SK-N-SH treated with all-trans-retinoic acid at 6 μM for 48 hours (cell line): ENCODE measurements around the gene KRTAP2-3.

Experiments
- ATAC-seq: fragments of 200-7000 bp; cut with Tn5 transposase; 3 replicates; pipeline ENCODE4 v1.9.1; 2020; ENCODE audit warnings: mild to moderate bottlenecking, moderate library complexity
- ARNTL ChIP-seq: fragments of 450-650 bp; formaldehyde crosslinking; IDR thresholded peaks from 2 replicates; pipeline ENCODE4 v1.5.0; 2020; ENCODE audit warnings: low read depth, mild to moderate bottlenecking, moderate library complexity, borderline replicate concordance
- BACH2 ChIP-seq: fragments of 250-450 bp; sonication (Bioruptor Pico); IDR thresholded peaks from 2 replicates; pipeline ENCODE4 v1.9.0; 2021; ENCODE audit warnings: mild to moderate bottlenecking, borderline replicate concordance
- CSDC2 ChIP-seq: fragments of 250-450 bp; sonication (Bioruptor Pico); IDR thresholded peaks from 2 replicates; pipeline ENCODE4 v1.5.0; 2020; ENCODE audit warnings: mild to moderate bottlenecking, moderate library complexity
- ESRRG ChIP-seq: fragments of 250-450 bp; sonication (Bioruptor Pico); IDR thresholded peaks from 2 replicates; pipeline ENCODE4 v1.6.1; 2021; ENCODE audit warnings: mild to moderate bottlenecking
- GLIS3 ChIP-seq: fragments of 250-450 bp; sonication (Bioruptor Pico); IDR thresholded peaks from 2 replicates; pipeline ENCODE4 v1.5.0; 2020; ENCODE audit warnings: mild to moderate bottlenecking, moderate library complexity
- ISL1 ChIP-seq: fragments of 250-450 bp; sonication (Bioruptor Pico); IDR thresholded peaks from 2 replicates; pipeline ENCODE4 v2.1.2; 2022; ENCODE audit warnings: mild to moderate bottlenecking, moderate library complexity
- OSR1 ChIP-seq: fragments of 250-450 bp; sonication (Bioruptor Pico); IDR thresholded peaks from 2 replicates; pipeline ENCODE4 v1.8.0; 2022; ENCODE audit warnings: moderate library complexity, mild to moderate bottlenecking, inconsistent platforms
- PATZ1 ChIP-seq: fragments of 250-450 bp; sonication (Bioruptor Pico); IDR thresholded peaks from 2 replicates; pipeline ENCODE4 v1.8.0; 2020; ENCODE audit warnings: mild to moderate bottlenecking, moderate library complexity, borderline replicate concordance
- PPARA ChIP-seq: fragments of 250-450 bp; sonication (Bioruptor Pico); IDR thresholded peaks from 2 replicates; pipeline ENCODE4 v1.5.0; 2020; ENCODE audit warnings: mild to moderate bottlenecking, borderline replicate concordance
- TCF4 ChIP-seq: fragments of 250-450 bp; sonication (Bioruptor Pico); IDR thresholded peaks from 2 replicates; pipeline ENCODE4 v1.8.0; 2021; ENCODE audit warnings: mild to moderate bottlenecking, moderate library complexity, borderline replicate concordance
- TOX ChIP-seq: fragments of 250-450 bp; sonication (Bioruptor Pico); IDR thresholded peaks from 2 replicates; pipeline ENCODE4 v1.8.0; 2021; ENCODE audit warnings: mild to moderate bottlenecking, moderate library complexity, borderline replicate concordance
- ZC3H10 ChIP-seq: fragments of 250-450 bp; sonication (Bioruptor Pico); IDR thresholded peaks from 2 replicates; pipeline ENCODE4 v1.5.1; 2021; ENCODE audit warnings: mild to moderate bottlenecking, moderate library complexity
- ZFP3 ChIP-seq: fragments of 250-450 bp; sonication (Bioruptor Pico); IDR thresholded peaks from 2 replicates; pipeline ENCODE4 v1.5.0; 2020; ENCODE audit warnings: mild to moderate bottlenecking, moderate library complexity
- ZFP30 ChIP-seq: fragments of 450-650 bp; formaldehyde crosslinking; IDR thresholded peaks from 2 replicates; pipeline ENCODE4 v1.5.0; 2022; ENCODE audit warnings: mild to moderate bottlenecking, moderate library complexity
- ZNF565 ChIP-seq: fragments of 450-650 bp; formaldehyde crosslinking; conservative IDR thresholded peaks from 2 replicates; pipeline ENCODE4 v1.5.0; 2020; ENCODE audit warnings: low read depth, mild to moderate bottlenecking, moderate library complexity
- ZNF70 ChIP-seq: fragments of 450-650 bp; formaldehyde crosslinking; IDR thresholded peaks from 2 replicates; pipeline ENCODE4 v1.5.0; 2020; ENCODE audit warnings: mild to moderate bottlenecking, moderate library complexity
- ZNF8 ChIP-seq: fragments of 450-650 bp; formaldehyde crosslinking; IDR thresholded peaks from 2 replicates; pipeline ENCODE4 v1.5.0; 2020; ENCODE audit warnings: mild to moderate bottlenecking, moderate library complexity
- TF ChIP-seq, protein P1 (sequence below): fragments of 250-450 bp; sonication (Bioruptor Pico); IDR thresholded peaks from 2 replicates; pipeline ENCODE4 v1.8.0; 2021; ENCODE audit warnings: low read depth, mild to moderate bottlenecking, moderate library complexity, borderline replicate concordance
- TF ChIP-seq, protein P2 (sequence below): fragments of 250-450 bp; sonication (Bioruptor Pico); IDR thresholded peaks from 2 replicates; pipeline ENCODE4 v1.5.1; 2021; ENCODE audit warnings: mild to moderate bottlenecking, moderate library complexity
- TF ChIP-seq, protein P3 (sequence below): fragments of 250-450 bp; sonication (Bioruptor Pico); IDR thresholded peaks from 2 replicates; pipeline ENCODE4 v1.5.1; 2020; ENCODE audit warnings: low read depth, mild to moderate bottlenecking, moderate library complexity
- TF ChIP-seq, protein P4 (sequence below): fragments of 250-450 bp; sonication (Bioruptor Pico); IDR thresholded peaks from 2 replicates; pipeline ENCODE4 v1.5.0; 2020; ENCODE audit warnings: mild to moderate bottlenecking, moderate library complexity

The KRTAP2-3 gene

GRCh38 chr17:41012326-41013120 lies 47.4 kb downstream of the KRTAP2-3 start:
- TF ChIP-seq ZFP3 (CRISPR knock-in tag) (no peak), GLIS3 (CRISPR knock-in tag) (no peak), OSR1 (CRISPR knock-in tag) (no peak), ZNF565 (CRISPR knock-in tag) (no peak), ZNF70 (CRISPR knock-in tag) (no peak), CSDC2 (CRISPR knock-in tag) (no peak), ARNTL (CRISPR knock-in tag) (no peak), ESRRG (CRISPR knock-in tag) (no peak), ISL1 (CRISPR knock-in tag) (no peak), ZC3H10 (no peak), BACH2 (CRISPR knock-in tag) (no peak), ZFP30 (CRISPR knock-in tag) (no peak)
- TF ChIP-seq, protein P1, sequence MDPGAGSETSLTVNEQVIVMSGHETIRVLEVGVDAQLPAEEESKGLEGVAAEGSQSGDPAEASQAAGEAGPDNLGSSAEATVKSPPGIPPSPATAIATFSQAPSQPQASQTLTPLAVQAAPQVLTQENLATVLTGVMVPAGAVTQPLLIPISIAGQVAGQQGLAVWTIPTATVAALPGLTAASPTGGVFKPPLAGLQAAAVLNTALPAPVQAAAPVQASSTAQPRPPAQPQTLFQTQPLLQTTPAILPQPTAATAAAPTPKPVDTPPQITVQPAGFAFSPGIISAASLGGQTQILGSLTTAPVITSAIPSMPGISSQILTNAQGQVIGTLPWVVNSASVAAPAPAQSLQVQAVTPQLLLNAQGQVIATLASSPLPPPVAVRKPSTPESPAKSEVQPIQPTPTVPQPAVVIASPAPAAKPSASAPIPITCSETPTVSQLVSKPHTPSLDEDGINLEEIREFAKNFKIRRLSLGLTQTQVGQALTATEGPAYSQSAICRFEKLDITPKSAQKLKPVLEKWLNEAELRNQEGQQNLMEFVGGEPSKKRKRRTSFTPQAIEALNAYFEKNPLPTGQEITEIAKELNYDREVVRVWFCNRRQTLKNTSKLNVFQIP (CRISPR knock-in tag): no peak
- TF ChIP-seq, protein P2, sequence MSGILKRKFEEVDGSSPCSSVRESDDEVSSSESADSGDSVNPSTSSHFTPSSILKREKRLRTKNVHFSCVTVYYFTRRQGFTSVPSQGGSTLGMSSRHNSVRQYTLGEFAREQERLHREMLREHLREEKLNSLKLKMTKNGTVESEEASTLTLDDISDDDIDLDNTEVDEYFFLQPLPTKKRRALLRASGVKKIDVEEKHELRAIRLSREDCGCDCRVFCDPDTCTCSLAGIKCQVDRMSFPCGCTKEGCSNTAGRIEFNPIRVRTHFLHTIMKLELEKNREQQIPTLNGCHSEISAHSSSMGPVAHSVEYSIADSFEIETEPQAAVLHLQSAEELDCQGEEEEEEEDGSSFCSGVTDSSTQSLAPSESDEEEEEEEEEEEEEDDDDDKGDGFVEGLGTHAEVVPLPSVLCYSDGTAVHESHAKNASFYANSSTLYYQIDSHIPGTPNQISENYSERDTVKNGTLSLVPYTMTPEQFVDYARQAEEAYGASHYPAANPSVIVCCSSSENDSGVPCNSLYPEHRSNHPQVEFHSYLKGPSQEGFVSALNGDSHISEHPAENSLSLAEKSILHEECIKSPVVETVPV: no peak
- TF ChIP-seq, protein P3, sequence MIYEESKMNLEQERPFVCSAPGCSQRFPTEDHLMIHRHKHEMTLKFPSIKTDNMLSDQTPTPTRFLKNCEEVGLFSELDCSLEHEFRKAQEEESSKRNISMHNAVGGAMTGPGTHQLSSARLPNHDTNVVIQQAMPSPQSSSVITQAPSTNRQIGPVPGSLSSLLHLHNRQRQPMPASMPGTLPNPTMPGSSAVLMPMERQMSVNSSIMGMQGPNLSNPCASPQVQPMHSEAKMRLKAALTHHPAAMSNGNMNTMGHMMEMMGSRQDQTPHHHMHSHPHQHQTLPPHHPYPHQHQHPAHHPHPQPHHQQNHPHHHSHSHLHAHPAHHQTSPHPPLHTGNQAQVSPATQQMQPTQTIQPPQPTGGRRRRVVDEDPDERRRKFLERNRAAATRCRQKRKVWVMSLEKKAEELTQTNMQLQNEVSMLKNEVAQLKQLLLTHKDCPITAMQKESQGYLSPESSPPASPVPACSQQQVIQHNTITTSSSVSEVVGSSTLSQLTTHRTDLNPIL (CRISPR knock-in tag): no peak
- no peak for ATAC-seq

DNA sequence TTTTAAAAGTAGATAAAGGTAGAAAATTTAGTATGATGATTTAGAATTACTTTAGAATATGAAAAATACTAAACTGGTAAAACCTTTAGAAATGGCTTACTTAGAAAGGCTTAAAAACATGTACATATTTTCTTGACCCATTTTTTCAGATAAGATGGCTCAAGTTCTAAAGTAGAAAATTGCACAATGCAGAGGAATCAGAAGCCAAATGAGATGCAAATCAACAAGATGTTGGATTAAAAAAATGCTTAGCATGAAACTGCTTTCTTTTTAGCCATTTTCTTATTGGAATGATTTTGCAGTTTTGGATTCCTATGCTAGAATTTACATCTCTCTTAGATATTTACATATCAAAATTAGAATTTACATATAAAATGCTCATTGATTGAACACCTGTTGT lies 49.5 kb downstream of the KRTAP2-3 start:
- TF ChIP-seq ZNF70 (CRISPR knock-in tag) (no peak), OSR1 (CRISPR knock-in tag) (no peak), TOX (CRISPR knock-in tag) (no peak), ISL1 (CRISPR knock-in tag) (no peak), ZNF8 (CRISPR knock-in tag) (no peak), TCF4 (CRISPR knock-in tag) (no peak), ESRRG (CRISPR knock-in tag) (no peak), PPARA (CRISPR knock-in tag) (no peak), ZFP3 (CRISPR knock-in tag) (no peak), PATZ1 (CRISPR knock-in tag) (no peak)
- TF ChIP-seq, protein P4, sequence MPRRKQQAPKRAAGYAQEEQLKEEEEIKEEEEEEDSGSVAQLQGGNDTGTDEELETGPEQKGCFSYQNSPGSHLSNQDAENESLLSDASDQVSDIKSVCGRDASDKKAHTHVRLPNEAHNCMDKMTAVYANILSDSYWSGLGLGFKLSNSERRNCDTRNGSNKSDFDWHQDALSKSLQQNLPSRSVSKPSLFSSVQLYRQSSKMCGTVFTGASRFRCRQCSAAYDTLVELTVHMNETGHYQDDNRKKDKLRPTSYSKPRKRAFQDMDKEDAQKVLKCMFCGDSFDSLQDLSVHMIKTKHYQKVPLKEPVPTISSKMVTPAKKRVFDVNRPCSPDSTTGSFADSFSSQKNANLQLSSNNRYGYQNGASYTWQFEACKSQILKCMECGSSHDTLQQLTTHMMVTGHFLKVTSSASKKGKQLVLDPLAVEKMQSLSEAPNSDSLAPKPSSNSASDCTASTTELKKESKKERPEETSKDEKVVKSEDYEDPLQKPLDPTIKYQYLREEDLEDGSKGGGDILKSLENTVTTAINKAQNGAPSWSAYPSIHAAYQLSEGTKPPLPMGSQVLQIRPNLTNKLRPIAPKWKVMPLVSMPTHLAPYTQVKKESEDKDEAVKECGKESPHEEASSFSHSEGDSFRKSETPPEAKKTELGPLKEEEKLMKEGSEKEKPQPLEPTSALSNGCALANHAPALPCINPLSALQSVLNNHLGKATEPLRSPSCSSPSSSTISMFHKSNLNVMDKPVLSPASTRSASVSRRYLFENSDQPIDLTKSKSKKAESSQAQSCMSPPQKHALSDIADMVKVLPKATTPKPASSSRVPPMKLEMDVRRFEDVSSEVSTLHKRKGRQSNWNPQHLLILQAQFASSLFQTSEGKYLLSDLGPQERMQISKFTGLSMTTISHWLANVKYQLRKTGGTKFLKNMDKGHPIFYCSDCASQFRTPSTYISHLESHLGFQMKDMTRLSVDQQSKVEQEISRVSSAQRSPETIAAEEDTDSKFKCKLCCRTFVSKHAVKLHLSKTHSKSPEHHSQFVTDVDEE (CRISPR knock-in tag): no peak
- TF ChIP-seq, protein P2: no peak
- TF ChIP-seq, protein P3 (CRISPR knock-in tag): no peak
- TF ChIP-seq, all 23 proteins: peak for 0
- ATAC-seq: no peak
